Measurements from ENCODE around the gene NFIC.
"Not testable (repeated sequence)": the region's sequence is repeated elsewhere in the genome, so short reads cannot be mapped to it uniquely, and the experiment has no call there.

NFIC gene

GRCh38 chr19:3431760-3432397, 65.5 kb downstream of the NFIC start:
- no peak for DNase-seq

- DNase-seq, result no peak
These were observed 66.9 kb downstream of the NFIC start for GRCh38 chr19:3433313-3433712.

DNA sequence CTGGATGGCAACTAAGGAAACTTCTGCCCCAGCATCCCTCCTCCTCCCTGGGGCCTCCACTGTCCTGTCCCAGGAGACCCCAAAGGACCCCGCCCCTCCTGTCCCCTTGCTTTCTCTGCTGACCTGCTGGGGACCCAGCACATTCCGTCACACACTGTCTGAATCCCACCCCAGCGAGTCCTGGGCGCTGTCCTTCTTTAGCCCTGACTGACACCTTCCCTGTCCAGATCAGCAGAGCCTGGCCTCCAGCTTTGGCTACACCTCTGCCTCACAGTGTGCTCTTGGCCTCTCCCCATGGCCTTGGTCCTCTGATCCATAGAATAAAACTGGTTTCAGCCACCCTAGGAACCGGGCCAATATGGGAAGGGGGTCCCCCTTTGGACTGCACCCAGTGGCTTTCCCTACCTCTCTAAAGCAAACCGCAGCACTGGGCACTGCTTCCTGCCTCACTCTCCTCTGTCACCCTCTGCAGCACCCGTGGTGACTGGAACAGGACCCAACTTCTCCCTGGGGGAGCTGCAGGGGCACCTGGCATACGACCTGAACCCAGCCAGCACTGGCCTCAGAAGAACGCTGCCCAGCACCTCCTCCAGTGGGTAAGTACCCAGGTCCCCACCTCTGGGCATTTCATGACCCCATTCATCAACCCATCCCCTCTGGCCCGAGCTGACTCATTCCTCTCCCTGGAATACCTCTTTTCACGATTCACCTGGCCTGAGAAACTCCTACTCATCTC, 67.6 kb downstream of the NFIC start:
- DNase-seq, result no peak

- peak; percentile 95 for DNase-seq
These were observed 68.5 kb downstream of the NFIC start for GRCh38 chr19:3434630-3435553.

DNA sequence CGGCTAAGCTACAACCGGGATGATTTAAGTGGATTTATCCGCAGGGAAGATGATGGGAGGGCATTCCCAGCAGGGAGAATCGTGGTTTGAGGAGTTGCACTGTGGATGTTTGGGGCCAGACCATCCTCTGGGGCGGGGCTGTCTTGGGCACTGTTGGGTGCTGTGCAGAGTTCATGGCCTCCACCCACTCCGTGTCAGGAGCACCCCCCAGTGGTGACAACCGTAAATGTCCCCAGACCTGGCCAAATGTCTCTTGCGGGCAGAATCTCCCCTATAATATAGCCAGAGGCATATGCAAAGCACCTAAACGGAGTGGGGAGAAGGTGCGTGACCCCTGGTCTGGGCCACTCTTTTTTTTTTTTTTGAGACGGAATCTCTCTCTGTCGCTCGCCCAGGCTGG, 73.7 kb downstream of the NFIC start:
- peak; percentile 26 for DNase-seq

DNA sequence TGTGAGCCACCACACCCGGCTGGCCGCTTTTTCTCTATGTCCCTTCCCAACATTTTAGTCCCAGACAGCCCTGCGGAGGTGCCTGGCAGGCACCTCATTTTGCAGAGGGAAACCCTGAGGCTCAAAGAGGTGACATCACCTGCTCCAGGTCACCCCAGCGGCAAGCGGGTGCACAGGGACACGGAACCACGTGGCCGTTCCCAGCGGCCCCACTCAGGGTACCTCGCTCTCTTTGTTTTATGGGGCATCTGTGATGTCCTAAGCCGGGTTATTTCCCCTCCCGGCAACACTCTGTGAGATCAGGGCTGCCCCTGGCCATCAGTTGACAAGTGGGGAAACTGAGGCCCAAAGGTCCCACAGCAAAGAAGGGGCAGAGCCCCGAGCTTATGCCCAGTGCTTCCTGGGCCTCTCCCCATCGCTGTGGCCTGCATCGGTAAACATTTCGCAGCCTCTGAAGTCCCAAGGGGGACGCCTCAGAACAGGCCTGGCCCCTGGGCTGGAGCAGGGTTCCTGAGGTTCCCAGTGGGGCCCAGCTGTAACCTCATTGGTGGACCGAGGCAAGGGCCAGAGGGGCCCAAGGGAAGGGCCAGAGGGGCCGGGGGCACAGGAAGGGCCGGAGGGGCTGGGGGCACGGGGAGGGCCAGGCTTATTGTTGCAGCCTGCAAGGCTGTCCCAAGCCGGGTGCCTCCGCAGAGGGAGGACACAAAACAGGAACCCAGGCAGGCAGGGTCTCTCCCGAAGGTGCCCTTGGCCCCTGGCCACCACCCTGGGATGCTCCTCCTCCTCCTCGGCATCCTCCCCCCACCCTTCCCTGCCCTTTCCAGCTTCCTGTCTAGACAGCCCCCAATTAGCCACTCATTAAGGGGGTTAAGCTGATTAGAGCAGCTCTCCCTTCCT, 75.0 kb downstream of the NFIC start:
- DNase-seq, result no peak

DNA sequence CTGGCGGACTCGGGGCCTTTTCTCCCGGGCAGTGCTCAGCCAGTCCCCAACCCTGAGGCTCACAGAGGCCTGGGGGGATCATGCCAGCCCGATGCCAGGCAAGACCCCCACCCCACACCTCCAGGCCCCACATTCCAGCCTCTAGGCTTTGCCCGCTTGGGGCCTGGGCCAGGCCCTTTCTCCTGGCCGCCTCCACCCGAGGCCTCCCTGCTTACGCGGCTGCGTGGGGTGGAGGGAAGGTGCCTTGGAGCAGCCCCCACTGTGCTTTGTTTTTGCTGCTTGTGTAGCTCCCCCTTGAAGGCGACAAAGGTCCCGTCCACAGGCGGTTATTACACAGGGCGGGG, 75.6 kb downstream of the NFIC start:
- DNase-seq, result no peak

GRCh38 chr19:3442487-3443071, 76.2 kb downstream of the NFIC start:
- DNase-seq, result no peak

- DNase-seq, result no peak
These were observed 77.7 kb downstream of the NFIC start for GRCh38 chr19:3443840-3444694.

DNA sequence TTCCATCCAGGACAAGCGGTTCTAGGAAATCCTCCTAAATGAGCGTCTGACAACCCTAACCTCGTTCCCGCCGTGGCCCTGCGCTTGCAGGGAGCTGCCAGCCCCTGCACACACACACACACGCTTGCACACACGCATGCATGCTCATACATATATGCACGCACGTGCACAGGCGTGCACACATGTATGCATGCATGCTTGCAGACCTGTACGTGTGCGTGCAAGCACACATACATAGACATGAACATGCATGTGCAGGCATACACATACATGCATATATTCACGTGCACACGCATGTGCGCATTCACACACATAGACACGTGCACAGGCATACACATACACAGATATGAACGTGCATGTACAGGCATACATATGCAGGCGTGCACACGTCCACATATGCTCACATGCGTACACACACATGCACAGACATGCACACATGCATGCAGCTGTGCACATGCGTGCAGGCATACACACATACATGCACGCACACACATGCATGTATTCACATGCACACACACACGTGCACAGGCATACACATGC, 78.4 kb downstream of the NFIC start:
- DNase-seq, result no peak

DNA sequence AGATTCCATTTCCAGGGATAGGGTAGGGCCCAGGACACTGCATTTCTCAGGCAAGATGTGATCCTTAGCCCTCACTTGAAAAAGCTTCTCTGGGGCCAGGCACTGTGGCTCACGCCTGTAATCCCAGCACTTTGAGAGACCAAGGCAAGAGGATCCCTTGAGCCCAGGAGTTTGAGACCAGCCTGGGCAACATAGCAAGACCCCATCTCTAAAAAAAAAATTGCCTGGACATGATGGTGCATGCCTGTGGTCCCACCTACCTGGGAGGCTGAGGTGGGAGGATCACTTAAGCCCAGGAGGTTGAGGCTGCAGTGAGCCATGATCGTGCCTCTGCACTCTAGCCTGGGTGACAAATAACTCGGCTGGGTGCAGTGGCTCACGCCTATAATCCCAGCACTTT, 80.3 kb downstream of the NFIC start:
- DNase-seq, result not testable (repeated sequence)

GRCh38 chr19:3448616-3449334, 82.4 kb downstream of the NFIC start:
- DNase-seq, result no peak

DNA sequence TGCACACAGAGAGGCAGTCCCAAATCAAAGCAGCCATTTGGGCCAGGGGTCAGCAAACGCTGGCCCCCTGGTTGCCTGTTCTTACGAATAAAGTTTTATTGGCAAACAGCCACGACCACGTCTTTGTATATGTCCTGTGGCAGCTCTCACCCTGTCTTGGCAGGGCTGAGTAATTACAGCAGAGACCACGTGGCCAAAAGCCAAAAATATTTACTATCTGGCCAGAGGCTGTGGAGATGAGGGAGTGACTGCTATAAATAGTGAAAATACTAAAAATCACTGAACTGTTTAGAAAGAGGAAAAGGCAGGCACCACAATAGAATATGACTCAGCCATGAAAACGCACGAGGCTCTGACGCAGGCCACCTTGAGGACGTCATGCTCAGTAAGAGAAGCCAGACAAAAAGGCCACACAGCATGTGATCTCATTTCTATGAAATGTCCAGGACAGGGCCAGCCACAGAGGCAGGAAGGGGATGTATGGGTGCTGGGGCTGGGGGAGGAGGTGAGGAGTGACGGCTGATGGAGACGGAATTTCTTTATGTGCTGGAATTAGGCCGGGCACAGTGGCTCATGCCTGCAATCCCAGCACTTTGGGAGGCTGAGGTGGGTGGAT, 84.5 kb downstream of the NFIC start:
- peak; percentile 80 for DNase-seq

DNA sequence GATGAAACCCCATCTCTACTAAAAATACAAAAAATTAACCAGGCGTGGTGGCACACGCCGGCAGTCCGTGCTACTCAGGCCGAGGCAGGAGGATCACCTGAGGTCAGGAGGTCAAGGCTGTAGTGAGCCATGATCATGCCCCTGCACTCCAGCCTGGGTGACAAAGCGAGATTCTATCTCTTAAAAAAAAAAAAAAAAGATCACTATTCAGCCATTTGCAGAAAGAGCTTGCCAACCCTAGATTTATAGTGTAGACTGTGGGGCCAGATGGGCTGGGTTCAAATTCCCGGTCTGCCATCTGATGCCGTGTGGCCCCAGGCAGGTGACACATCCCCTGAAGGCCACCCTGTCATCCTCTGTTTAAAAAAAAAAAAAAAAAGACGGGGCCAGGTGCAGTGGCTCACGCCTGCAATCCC, 85.1 kb downstream of the NFIC start:
- DNase-seq, result no peak

- DNase-seq, result no peak
These were observed 86.0 kb downstream of the NFIC start for GRCh38 chr19:3452171-3452941.

DNA sequence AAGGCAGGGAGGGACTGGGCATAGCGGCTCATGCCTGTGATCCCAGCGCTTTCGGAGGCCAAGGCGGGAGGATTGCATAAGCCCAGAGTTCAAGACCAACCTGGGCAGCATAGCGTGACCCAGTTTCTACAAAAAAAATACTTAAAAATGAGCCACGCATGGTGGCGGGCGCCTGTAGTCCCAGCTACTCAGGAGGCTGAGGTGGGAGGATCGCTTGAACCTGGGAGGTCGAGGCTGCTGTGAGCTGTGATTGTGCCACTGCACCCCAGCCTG, 86.5 kb downstream of the NFIC start:
- not testable (repeated sequence) for DNase-seq

GRCh38 chr19:3453840-3454239, 87.5 kb downstream of the NFIC start:
- no peak for DNase-seq

GRCh38 chr19:3454656-3455392, 88.4 kb downstream of the NFIC start:
- no peak for DNase-seq

Measured in OCI-M1 (cell line).